GM18505 (cell line): Measurements from ENCODE around the gene D2HGDH.
"Not testable (repeated sequence)": the region's sequence is repeated elsewhere in the genome, so short reads cannot be mapped to it uniquely, and the experiment has no call there.

Source experiments
- ATAC-seq: cut with Tn5 transposase; IDR thresholded peaks from one replicate; pipeline ENCODE4 v1.9.1; 2021; ENCODE audit not compliant: unreplicated experiment
- POLR2A ChIP-seq: IDR thresholded peaks from 4 replicates; pipeline ENCODE4 v1.6.1; 2011; ENCODE audit warnings: borderline replicate concordance; ENCODE audit not compliant: insufficient read depth, insufficient read length; ENCODE audit errors: extremely low read depth

Gene D2HGDH

GRCh38 chr2:241802421-241803318 is 68.2 kb downstream of the D2HGDH start:
- no peak for ATAC-seq
- no peak for TF ChIP-seq POLR2A

GRCh38 chr2:241803387-241804325 is 69.2 kb downstream of the D2HGDH start:
- no peak for ATAC-seq
- no peak for TF ChIP-seq POLR2A

GRCh38 chr2:241804326-241805229 is 70.1 kb downstream of the D2HGDH start:
- no peak for ATAC-seq
- TF ChIP-seq POLR2A, result no peak

- not testable (repeated sequence) for ATAC-seq
These were observed 71.8 kb downstream of the D2HGDH start for GRCh38 chr2:241806217-241806616.

- TF ChIP-seq POLR2A, result no peak
- no peak for ATAC-seq
These were observed 73.8 kb downstream of the D2HGDH start for GRCh38 chr2:241808051-241808720.

- ATAC-seq, result no peak
These were observed 74.4 kb downstream of the D2HGDH start, which contains the start of gene NEU4 for GRCh38 chr2:241808721-241809382. Gene NEU4 (plus strand): TSS chr2:241809193. CDS start chr2:241814485, 5,292 bp downstream.

GRCh38 chr2:241809383-241810306 is 75.2 kb downstream of the D2HGDH start:
- TF ChIP-seq POLR2A, result no peak
- no peak for ATAC-seq

More at GRCh38 chr2:241808721-241809382, 74.4 kb downstream of the D2HGDH start, which contains the start of gene NEU4:
- no peak for TF ChIP-seq POLR2A

- no peak for TF ChIP-seq POLR2A
These were observed 76.1 kb downstream of the D2HGDH start for GRCh38 chr2:241810307-241811200.

GRCh38 chr2:241811201-241811951 is 76.9 kb downstream of the D2HGDH start:
- ATAC-seq, result no peak
- no peak for TF ChIP-seq POLR2A

More at GRCh38 chr2:241810307-241811200, 76.1 kb downstream of the D2HGDH start:
- ATAC-seq, result no peak
